ENCODE measurements around the gene COL11A2.
"Not testable (repeated sequence)": the region's sequence is repeated elsewhere in the genome, so short reads cannot be mapped to it uniquely, and the experiment has no call there.

Gene COL11A2

GRCh38 chr6:33192105-33192646, at the start of gene COL11A2:
TSS of gene COL11A2 (minus strand) at chr6:33192467. CDS start at chr6:33192240, 227 bp downstream.
- no peak for DNase-seq

- no peak for DNase-seq
Observed at GRCh38 chr6:33241968-33242367, 49.7 kb upstream of the COL11A2 start.

- DNase-seq: no peak
Observed at GRCh38 chr6:33237741-33238140, 45.5 kb upstream of the COL11A2 start.

- no peak for DNase-seq
Observed at GRCh38 chr6:33236852-33237251, 44.6 kb upstream of the COL11A2 start.

- DNase-seq: no peak
Observed at GRCh38 chr6:33236328-33236727, 44.1 kb upstream of the COL11A2 start.

GRCh38 chr6:33235221-33235634, 43.0 kb upstream of the COL11A2 start:
- no peak for DNase-seq

- not testable (repeated sequence) for DNase-seq
Observed at GRCh38 chr6:33226503-33227120, 34.3 kb upstream of the COL11A2 start.

- no peak for DNase-seq
Observed at GRCh38 chr6:33217681-33218080, 25.4 kb upstream of the COL11A2 start.

- DNase-seq: no peak
Observed at GRCh38 chr6:33217246-33217645, 25.0 kb upstream of the COL11A2 start.

- DNase-seq: no peak
Observed at GRCh38 chr6:33216117-33216649, 23.9 kb upstream of the COL11A2 start.

- DNase-seq: no peak
Observed at GRCh38 chr6:33215271-33216116, 23.2 kb upstream of the COL11A2 start.

- no peak for DNase-seq
Observed at GRCh38 chr6:33213989-33214335, 21.7 kb upstream of the COL11A2 start.

GRCh38 chr6:33213166-33213988, 21.1 kb upstream of the COL11A2 start:
- peak in 13 of 58 donors; percentile 10 to 49 (median 25) for DNase-seq

- no peak for DNase-seq
Observed at GRCh38 chr6:33212857-33213165, 20.5 kb upstream of the COL11A2 start.

- no peak for DNase-seq
Observed at GRCh38 chr6:33211666-33212422, 19.6 kb upstream of the COL11A2 start.

GRCh38 chr6:33211136-33211535, 18.9 kb upstream of the COL11A2 start:
- DNase-seq: no peak

GRCh38 chr6:33209856-33210255, 17.6 kb upstream of the COL11A2 start:
- DNase-seq: no peak

GRCh38 chr6:33208091-33208967, 16.1 kb upstream of the COL11A2 start, which contains the start of gene RING1:
TSS of gene RING1 (plus strand) at chr6:33208500. CDS start at chr6:33208823, 323 bp downstream.
- DNase-seq: peak in 55 of 58 donors; percentile 47 to 92 (median 80)

GRCh38 chr6:33207552-33208090, 15.4 kb upstream of the COL11A2 start:
- peak in 18 of 58 donors; percentile 12 to 55 (median 37) for DNase-seq

All from anterior cingulate cortex (tissue), 58 donors.